ENCODE results near the gene ULBP2.
"Not testable (repeated sequence)": the region's sequence is repeated elsewhere in the genome, so short reads cannot be mapped to it uniquely, and the experiment has no call there.

Gene ULBP2

DNA sequence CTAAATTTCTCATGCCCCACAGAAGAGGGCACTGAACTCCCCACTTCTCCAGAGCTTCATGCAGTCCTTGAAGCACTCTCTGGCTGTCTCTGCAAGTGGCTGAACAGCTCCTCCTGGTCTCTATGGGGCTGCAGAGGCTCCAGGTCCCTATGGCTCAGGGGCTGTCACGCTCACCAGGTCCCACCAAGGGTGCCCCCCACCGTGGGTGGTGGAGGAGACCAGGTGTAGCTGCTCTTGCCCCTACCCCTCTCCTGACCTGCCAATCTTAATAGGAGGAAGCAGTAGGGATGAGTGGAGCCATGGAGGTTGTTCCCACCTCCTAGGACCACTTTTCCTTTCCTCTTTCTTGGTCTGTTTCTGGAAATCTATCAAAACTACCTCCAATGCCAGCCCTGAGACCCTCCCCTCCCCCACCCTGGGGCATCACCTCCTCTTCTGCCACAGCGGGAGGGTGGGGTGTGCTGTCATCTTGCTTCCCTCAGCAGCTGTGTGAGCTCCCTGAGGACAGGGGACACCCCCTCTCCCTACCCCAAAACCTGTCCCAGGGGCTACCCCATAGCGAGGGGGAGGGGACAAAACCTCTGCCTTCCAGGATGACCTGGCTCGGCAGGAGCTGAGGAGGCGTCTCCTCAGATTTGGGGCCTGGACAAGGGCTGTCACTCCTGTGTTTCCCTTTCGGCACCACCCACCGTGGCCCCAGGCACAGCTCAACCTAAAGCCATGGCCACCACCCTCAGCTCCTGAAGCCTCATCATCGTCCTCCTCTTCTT lies 31.9 kb upstream of the ULBP2 start:
- no peak for DNase-seq

GRCh38 chr6:149910721-149911151 lies 31.1 kb upstream of the ULBP2 start:
- no peak for DNase-seq

DNA sequence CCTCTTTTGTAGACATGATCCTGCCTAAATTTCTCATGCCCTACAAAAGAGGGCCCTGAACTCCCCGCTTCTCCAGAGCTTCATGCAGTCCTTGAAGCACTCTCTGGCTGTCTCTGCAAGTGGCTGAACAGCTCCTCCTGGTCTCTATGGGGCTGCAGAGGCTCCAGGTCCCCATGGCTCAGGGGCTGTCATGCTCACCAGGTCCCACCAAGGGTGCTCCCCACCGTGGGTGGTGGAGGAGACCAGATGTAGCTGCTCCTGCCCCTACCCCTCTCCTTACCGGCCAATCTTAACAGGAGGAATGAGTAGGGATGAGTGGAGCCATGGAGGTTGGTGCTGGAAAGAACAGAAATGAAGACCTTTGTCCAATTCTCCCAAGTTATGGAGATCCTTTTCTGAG lies 29.1 kb upstream of the ULBP2 start:
- DNase-seq, result not testable (repeated sequence)

DNA sequence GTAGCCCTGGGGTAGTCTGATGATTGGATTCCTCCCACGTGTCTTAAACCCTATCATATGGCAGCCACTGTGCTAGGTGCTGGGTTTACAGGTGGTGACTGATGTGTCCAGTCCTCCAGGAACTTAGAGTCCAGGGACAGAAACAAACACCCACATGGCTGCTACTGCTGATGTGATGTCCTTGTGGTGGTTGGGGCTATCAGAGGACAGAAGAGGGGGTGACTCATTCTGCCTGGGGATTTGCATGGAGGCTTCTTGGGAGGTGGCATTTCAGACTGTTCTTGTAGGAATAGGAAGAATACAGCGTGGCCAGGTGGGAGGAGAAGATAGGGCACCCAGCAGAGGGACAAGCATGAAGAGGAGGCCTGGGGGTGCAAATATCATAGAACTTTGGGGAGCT lies 28.7 kb upstream of the ULBP2 start:
- DNase-seq, result no peak

GRCh38 chr6:149913540-149914240 lies 28.1 kb upstream of the ULBP2 start:
- no peak for DNase-seq

DNA sequence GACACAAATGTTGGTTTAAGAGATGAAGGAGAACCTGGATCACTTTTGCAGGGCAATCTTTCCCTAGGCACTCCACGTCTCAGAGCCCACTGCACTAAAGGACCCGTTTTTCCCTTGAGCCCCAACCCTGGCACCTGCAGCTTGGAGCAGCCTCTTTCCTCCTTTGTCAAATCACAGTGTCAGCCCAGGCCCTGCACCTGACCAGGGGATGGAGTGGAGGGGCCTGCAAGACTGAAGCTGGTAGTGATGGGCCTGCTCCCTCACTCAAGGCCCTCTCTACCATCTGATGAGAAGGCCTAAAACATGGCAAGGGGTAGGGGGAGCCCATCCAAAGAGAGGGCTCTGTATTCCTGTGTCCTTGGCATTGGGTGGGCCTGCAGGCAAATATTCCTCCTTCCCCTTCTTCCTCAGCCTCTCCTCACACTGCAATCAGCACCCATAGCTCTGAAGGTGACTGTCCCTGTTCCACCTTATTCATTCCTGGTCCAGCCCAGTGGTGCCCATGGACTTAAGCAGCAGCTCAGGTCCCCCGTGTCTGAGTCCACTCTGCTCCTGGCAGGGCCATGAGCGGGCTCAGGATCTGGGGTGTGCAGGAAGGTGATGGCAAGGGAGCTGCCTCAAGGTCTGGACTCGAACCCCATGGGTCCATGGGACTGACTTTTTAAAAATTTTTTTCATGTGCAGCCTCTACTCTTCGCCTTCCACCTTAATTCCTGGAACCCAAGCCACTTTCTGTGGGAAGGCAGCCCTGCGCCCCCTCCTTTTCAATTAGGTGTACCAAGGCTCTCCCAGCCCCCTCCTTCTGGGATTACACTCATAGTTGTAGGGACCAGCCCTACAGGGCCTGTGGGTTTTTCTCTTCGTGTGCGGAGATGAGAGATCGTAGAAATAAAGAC lies 25.6 kb upstream of the ULBP2 start:
- DNase-seq, result no peak

- DNase-seq, result no peak
These were observed 24.1 kb upstream of the ULBP2 start for GRCh38 chr6:149917679-149918078.

DNA sequence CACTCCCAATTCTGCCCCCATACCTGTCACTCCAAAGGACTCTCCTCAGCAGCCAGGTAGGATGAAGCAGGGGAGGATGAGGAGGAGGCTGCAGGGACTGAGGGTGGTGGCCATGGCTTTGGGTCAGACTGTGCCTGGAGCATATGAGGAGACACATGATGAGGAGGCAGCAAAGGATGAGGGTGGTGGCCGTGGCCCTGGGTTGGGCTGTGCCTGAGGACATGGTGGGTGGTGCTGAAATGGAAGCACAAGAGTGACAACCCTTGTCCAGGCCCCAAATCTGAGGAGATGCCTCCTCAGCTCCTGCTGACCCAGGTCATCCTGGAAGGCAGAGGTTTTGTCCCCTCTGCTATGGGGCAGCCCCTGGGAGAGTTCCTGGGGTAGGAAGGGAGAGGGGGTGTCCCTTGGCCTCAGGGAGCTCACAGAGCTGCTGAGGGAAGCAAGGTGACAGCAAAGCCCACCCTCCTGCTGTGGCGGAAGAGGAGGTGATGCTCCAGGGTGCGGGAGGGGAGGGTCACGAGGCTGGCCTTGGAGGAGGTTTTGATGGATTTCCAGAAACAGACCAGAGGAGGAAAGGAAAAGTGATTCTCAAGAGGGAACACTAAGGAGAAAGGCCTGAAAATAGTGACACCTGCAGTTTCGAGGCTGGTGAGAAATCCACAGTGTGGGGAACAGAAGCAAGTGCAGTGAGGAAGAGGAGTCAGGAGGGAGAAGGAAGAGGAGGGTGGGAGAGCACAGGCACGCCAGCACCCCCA lies 23.5 kb upstream of the ULBP2 start:
- DNase-seq, result no peak

- DNase-seq, result not testable (repeated sequence)
These were observed 22.5 kb upstream of the ULBP2 start for GRCh38 chr6:149919126-149919833.

DNA sequence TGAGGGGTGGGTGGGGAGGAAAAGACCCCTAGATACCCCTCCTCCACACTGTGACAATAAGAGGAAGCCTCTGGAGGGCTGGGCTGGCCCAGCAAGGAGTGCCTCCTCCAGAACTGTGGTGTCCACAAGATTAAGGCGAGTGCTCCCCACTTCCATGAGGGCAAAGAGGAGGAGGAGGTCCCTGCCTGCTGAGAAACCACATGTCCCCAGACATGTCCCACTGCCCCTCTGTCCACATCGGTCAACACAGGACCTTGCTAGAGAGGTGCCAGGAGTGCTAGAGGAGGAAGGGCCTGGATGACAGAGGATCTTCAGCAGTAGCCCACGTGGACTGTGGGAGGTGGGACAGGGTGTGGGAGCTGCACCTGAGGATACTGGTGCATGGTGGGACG lies 22.0 kb upstream of the ULBP2 start:
- DNase-seq, result no peak

GRCh38 chr6:149921361-149921760 lies 20.5 kb upstream of the ULBP2 start:
- DNase-seq, result no peak

DNA sequence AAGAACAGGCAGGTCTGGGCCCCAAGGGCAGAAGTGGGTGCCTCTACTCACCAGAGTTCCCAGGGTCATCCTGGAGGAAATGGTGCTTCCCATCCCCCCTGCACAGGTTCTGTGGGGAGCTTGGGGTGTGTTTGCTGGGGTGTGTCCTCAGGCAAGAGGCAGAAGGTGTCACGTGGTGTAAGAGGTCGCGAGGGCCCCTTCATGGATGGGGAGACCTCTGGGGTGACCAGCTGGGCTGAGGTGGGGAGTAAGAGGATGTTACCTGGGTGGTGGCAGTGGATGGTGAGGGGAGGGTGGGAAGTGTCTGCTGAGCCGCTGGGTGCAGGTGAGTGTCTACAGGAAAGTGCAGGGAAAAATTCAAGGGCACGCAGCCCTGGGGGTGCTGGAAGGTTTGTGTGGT lies 19.7 kb upstream of the ULBP2 start:
- DNase-seq, result not testable (repeated sequence)

GRCh38 chr6:149922642-149923326 lies 19.0 kb upstream of the ULBP2 start, which contains the start of gene RAET1G:
Gene RAET1G, minus strand, starts transcription at chr6:149923121. Its CDS starts 111 bp downstream, at chr6:149923010.
- DNase-seq, result peak; percentile 44 to 56 (median 48)

DNA sequence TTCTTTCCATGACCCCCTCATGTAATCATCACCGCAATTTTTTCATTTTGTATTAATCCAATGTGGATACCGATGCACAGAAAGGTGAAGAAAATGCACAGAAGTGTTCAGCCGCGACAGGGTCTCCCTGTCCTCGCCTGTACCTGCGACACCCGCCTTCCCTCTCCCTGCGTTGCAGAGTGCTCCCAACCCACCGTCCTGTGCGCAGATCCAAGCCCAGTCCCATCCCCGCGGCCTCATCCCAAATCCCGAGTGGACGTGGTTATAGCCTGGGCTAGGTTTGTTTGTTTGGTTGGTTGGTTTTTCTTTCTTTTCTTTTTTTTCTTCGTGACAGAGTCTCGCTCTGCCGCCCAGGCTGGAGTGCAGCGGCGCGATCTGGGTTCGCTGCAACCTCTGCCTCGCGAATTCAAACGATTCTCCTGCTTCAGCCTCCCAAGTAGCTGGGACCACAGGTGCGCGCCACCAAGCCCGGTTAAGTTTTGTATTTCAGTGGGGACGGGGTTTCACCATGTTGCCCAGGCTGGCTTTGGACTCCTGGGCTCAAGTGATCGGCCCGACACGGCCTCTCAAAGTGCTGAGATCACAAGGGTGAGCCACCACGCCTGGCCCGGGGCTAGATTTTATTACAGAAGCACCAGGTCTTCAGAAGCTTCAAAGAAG lies 18.4 kb upstream of the ULBP2 start:
- no peak for DNase-seq

GRCh38 chr6:149924206-149924932 lies 17.4 kb upstream of the ULBP2 start:
- no peak for DNase-seq

DNA sequence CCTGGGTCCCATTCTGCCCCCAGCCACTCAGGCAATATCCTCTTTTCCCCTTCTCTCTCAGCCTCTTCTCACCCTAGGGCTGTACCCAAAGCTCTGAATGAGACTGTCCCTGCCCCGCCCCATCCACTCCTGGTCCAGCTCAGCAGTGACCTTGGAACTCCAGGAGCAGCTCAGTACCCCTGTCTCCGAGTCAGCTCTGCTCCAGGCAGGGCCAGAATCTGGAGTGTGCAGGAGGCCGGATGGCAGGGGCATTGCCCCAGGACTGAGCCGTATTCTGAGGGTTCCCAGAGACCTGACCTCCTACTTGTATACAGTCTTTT lies 16.9 kb upstream of the ULBP2 start:
- no peak for DNase-seq

DNA sequence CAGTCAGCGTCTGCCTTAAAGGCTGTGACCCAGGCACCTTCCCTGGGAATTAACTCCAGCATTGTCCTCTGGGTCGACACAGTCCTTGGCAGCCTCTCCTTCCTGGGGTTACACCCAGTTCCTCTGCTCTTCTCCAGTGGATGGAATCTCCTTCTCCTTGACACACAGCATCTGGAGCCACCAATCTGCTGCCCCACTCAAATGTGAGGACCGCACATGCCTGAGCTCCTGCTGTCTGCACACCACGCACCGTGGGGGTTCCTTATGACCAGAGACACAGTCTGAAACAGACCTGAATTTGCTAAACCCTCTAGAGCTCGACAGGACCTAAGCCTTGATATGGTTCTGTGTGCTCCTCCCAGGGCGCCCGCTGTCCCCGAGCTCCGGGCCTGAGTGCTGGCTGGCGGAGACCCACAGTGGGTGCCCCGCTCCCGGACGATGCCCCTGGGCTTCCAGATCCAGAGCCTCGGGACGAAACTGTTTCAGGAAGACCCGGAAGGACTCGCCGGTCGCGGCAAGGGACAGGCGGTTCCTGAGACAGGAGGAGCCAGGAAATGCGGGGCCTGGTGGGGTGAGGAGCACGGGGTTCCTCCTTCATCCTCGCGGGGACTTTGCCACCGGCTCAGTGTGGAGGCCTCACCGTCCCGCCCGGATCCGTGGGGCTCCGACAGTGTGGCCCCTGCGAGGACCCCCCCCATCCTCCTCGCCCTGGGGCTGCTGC lies 16.4 kb upstream of the ULBP2 start:
- no peak for DNase-seq

- peak; percentile 15 to 54 (median 36) for DNase-seq
These were observed 15.6 kb upstream of the ULBP2 start for GRCh38 chr6:149925974-149926777.
